Choroid plexus epithelial cell (primary cell): ENCODE measurements around the gene AGAP6.
"Not testable (repeated sequence)": the region's sequence is repeated elsewhere in the genome, so short reads cannot be mapped to it uniquely, and the experiment has no call there.

Source experiments
- DNase-seq: peaks from one replicate; pipeline ENCODE4 v3.0.0-alpha.2; 2010; ENCODE audit warnings: low read depth
- H3K4me3 ChIP-seq: 2 replicates; pipeline ENCODE4 v1.5.1; 2011; ENCODE audit warnings: low read depth, mild to moderate bottlenecking, control low read depth, low read length, moderate library complexity
- TF ChIP-seq, protein P1 (sequence below): conservative IDR thresholded peaks from 2 replicates; pipeline ENCODE4 v1.5.1; 2011; ENCODE audit warnings: low read depth, mild to moderate bottlenecking, control low read depth, inconsistent platforms, low read length, moderate library complexity

The AGAP6 gene

DNA sequence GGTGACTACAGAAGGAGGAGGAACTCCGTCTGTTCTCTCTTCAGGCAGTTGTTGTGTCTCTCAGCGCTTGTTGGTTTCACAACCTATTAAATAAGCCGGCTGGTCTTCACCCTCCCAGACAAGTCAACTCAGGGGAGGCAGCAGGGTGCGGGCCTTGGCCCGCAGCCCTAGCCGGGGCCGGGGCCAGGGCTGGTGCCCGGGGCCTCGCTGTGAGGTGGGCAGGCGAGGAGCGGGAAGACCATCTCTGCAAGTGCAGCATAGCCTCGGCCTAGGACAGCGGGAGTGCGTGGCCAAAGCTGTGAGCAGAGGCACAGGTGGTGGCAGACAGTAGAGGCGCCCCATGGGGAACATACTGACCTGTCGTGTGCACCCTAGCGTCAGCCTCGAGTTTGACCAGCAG is at the start of gene AGAP6:
Gene AGAP6 (plus strand): TSS at position 31 of the 400 bp plus-strand sequence. CDS start 310 bp downstream, at position 341.
- DNase-seq, H3K4me3 ChIP-seq: not testable (repeated sequence)

DNA sequence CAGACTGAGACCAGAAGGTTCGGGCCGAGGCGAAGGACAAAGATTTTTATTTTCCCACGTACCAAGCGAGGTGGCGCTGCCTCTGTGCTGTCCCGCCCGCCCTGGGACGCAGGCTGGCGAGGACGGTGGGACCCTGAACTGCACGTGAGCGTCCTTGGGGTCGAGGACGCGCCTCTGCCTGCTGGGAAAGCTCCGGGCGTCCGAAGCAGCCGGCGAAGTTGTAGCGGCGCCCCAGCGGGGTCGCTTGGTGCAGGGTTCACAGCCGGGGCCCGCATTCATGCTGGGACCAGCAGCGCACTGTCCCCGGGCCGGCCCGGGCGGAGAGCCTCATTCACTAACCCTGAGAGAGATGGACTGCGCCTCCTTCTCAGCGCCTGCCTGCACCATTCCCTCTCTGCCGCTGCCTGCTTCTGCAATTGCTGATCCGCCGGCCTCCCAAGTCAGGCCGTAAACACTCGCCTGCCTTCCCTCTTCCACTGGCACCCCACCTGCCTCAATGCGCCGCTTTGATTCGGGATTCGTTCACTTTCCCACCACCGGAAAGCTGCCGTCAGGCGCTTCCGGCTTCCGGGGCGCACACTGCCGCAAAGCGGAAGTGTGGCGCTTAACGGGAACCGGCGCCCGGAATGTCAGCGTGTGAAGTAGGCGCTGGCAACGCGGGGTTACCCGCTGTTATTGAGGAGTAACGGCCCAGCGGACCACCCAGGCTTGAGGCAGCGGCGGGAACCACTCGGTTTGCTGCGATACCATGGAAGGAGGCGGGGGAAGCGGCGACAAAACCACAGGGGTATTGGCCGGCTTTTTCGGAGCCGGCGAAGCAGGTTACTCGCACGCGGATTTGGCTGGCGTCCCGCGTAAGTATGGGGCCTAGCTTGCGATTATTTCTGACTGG is 46.5 kb upstream of the AGAP6 start, which contains the start of the genes PARG and TIMM23B:
Gene PARG (minus strand): TSS at position 581 of the 892 bp plus-strand sequence. CDS start 302 bp downstream, at position 279.
Gene TIMM23B (plus strand): TSS at position 607 of the 892 bp plus-strand sequence. CDS start 142 bp downstream, at position 749.
- peak; percentile 84 for DNase-seq
- H3K4me3 ChIP-seq = peak within 1 kb of the TSS; percentile 73

DNA sequence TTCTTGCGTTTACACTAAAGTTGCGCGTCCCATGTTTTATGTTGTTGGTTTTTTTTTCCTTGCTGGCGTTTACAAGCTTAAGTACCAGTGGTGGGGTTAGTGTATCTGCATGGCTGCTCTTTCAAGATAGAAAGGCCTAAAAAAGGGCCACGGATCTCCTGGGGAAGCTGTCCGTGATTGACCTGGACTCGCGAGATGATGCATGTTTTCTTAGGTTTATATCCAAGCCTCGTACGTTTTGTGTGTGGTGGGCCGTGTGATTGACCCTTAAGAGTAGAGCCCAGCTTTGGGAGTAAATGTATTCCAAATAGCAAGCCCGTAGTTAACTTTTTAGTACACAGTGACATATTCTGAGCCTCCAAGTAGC is 45.9 kb upstream of the AGAP6 start:
- peak overlapping the region; percentile 73 for H3K4me3 ChIP-seq
- DNase-seq = peak; percentile 40

DNA sequence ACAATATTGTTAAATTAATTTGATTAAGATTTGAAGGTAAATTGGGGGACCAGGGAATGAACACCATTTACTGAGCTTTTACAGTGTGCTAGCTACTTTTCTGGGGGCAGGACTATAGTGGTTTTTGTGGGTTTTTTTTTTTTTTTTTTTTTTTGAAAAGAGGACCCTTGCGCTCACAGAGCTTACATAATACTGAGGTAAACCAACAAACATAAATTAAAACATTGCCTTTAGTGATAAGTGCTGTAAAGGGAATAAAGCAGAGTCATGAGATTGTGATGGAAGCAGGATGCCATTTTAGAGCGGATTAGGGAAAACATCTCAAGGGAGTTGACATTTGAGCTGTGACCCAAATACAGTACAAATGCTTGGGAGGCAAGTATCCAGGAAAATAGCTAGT is 44.6 kb upstream of the AGAP6 start:
- not testable (repeated sequence) for H3K4me3 ChIP-seq, DNase-seq

DNA sequence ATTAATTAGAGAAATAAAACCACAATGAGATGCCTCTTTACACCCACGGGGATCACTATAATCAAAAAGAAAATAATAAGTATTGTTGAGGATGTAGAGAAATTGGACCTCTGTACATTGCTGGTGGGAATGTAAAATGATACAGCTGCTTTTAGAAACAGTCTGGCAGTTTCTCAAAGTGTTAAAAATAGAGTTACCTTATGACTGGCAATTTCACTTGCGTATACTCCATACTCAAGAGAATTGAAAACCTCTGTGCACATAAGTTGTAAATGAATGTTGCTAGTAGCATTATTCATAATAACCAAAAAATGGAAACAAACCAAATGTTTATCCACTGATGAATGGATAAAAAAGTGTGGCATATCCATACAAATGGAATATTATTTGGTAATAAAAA is 40.1 kb upstream of the AGAP6 start:
- not testable (repeated sequence) for DNase-seq, H3K4me3 ChIP-seq

DNA sequence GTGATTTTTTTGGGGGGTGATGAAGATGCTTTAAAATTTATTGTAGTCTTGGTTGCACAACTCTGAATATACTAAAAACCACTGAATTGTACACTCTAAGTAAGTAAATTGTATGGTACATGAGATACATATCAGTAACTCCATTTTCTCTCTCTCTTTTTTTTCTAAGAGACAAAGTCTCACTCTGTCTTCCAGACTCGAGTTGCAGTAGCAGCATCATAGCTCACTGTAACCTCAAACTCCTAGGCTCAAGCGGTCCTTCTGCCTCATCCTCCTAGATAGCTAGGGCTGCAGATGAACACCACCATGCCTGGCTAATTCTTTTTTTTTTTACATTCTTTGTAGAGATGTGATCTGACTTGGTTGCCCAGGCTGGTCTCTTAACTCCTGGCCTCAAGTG is 39.5 kb upstream of the AGAP6 start:
- H3K4me3 ChIP-seq, DNase-seq: not testable (repeated sequence)

DNA sequence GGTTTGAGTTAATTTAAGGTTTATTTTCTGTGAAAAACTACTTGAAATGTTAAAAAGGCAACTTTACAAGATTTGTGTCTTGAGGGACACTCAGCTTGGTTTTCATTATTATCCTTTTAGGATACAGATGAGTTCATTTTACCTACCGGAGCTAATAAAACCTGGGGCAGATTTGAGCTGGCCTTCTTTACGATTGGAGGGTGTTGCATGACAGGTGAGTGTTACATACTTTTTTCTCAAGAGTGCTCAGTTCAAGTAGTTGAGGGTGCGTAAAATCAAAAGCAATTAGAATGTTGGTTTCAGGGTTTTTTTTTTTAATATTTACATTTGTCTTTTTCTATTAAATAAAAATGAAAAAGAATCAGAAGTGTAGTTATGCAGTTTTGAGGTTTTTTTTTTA is 36.2 kb upstream of the AGAP6 start:
- not testable (repeated sequence) for DNase-seq, H3K4me3 ChIP-seq

DNA sequence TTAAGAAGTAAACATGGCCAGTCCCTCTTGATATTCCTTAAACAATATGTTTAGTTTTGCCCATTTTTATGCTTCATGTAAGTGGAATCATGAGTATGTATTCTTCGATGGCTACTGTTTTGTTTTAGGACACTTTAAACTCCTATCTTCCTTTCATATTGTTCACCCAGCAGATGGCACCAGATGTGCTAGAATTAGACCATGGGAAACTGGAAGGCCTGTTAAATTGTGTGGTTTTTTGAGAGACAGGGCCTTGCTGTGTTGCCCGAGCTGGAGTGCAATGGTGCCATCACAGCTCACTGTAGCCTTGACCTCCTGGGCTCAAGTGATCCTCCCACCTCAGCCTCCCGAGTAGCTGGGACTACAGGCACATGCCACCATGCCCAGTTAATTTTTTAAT is 35.1 kb upstream of the AGAP6 start:
- H3K4me3 ChIP-seq = not testable (repeated sequence)
- peak; percentile 64 for DNase-seq
- TF ChIP-seq, protein P1, sequence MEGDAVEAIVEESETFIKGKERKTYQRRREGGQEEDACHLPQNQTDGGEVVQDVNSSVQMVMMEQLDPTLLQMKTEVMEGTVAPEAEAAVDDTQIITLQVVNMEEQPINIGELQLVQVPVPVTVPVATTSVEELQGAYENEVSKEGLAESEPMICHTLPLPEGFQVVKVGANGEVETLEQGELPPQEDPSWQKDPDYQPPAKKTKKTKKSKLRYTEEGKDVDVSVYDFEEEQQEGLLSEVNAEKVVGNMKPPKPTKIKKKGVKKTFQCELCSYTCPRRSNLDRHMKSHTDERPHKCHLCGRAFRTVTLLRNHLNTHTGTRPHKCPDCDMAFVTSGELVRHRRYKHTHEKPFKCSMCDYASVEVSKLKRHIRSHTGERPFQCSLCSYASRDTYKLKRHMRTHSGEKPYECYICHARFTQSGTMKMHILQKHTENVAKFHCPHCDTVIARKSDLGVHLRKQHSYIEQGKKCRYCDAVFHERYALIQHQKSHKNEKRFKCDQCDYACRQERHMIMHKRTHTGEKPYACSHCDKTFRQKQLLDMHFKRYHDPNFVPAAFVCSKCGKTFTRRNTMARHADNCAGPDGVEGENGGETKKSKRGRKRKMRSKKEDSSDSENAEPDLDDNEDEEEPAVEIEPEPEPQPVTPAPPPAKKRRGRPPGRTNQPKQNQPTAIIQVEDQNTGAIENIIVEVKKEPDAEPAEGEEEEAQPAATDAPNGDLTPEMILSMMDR = peak; percentile 34

DNA sequence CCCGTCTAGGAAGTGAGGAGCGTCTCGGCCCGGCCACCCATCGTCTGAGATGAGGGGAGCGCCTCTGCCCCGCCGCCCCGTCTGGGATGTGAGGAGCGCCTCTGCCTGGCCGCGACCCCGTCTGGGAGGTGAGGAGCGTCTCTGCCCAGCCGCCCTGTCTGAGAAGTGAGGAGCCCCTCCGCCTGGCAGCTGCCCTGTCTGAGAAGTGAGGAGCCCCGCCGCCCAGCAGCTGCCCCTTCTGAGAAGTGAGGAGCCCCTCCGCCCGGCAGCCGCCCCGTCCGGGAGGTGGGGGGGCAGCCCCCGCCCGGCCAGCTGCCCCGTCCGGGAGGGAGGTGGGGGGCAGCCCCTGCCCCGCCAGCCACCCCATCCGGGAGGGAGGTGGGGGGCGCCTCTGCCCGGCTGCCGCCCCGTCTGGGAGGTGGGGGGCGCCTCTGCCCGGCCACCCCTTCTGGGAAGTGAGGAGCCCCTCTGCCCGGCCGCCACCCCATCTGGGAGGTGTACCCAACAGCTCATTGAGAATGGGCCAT is 17.8 kb upstream of the AGAP6 start:
- not testable (repeated sequence) for DNase-seq, H3K4me3 ChIP-seq

DNA sequence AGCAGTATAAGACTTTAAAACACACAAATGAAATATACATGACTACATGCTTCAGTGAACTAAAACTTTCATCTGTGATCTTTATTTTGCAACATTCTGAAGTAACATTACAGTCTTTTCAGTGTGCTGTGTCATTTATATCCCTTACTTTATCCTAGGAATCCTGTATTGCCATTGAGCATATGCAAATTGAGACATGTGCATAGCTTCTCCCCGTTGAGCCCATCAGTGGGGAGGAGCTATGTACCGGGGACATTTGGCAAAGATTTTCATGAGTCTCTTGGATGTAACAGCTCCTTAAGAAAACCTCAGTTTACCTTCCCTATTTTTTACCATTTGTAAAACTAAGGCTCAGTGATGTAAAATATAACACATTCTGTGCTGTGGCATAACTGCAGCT is 16.7 kb upstream of the AGAP6 start:
- H3K4me3 ChIP-seq = not testable (repeated sequence)

DNA sequence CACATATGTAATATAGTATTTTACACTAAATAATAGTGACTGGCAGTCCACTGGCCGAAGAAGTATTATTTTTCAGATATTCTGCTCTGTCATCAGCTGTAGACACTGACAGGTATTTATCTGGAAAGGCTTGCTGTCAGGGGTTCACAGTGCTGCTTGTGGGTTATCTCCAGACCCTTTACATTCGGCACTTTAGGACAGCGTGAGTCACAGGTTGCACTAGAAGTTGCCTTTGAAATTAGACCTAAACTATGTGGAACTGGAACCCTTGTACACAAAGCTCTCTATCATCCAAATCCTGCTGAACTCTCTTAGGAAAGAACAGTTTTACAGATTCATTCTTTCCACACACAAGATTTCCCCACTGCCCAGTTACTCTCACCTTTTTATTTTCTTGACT is 16.1 kb upstream of the AGAP6 start:
- H3K4me3 ChIP-seq = not testable (repeated sequence)
- peak; percentile 11 for DNase-seq

More for the DNA sequence above, 16.7 kb upstream of the AGAP6 start:
- not testable (repeated sequence) for DNase-seq

DNA sequence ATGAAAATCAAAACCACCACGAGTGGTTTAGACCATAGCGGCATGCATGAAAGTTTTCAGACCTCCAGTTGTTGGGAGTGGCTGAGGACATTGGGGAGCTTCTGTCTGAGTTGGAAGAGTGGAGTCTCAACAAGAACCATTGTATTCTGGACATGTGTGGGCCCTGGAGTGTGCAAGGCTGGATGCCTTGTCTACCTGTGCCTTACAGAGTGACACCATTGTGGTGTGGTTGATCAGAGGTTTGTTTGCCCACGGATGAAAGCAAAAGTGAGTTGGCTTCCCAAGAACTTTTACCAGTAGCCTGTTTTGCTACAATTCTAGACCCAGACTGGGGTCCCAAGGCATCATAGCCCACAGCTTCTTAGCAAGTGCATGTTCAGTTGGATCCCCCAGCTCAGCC is 10.4 kb upstream of the AGAP6 start:
- DNase-seq, H3K4me3 ChIP-seq: not testable (repeated sequence)

DNA sequence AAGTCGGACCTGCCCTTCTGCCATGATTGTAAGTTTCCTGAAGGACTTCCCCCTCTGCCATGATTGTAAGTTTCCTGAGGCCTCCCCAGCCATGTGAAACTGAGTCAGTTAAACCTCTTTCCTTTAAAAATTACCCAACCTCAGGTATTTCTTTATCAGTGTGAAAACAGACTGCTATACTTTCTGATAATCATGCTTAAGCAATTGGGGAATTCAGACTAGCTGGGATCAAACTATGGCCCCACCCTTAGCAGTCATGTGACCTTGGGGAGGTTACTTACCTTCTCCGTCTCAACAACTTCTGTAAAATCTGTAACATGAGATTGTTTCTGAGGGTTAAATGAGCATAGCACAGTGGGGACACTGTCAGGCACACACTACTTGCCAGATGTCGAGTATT is 999 bp upstream of the AGAP6 start:
- DNase-seq, H3K4me3 ChIP-seq: not testable (repeated sequence)

DNA sequence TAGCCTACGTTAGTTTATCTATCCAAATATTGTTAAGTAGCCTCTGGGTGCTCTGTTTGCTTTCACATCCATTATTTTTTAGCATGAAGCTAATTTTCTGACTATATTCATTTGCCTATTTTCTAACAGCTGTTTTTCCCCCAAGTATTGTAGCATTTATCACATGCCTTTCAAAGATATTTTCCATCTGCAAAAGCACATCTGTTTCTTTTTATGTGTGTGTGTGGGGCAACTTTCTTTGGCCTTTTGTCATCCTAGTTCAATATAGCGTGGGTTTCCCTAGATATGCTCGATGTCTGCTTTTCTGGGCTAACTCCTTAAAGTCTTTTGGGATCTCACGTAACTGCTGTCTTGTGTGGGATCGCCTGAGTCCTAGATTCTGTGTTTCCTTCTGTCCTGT is 7.1 kb downstream of the AGAP6 start:
- not testable (repeated sequence) for DNase-seq

DNA sequence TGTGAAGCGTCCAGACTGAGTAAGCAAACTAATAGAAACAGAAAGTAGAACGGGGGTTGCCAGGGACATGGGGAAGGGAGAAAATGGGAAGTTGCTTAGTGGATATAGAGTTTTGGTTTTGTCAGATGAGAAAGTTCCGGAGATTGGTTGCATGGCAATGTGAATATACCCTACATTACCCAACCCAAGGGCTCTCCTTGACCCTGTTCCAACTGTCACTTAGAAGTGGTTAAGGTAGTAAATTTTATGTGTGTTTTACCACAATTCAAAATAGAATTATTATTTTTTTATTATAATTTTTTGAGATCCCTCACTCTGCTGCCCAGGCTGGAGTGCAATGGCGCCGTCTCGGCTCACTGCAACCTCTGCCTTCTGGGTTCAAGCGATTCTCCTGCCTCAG is 25.8 kb downstream of the AGAP6 start:
- not testable (repeated sequence) for DNase-seq, H3K4me3 ChIP-seq

More for the DNA sequence above, 7.1 kb downstream of the AGAP6 start:
- H3K4me3 ChIP-seq = not testable (repeated sequence)

DNA sequence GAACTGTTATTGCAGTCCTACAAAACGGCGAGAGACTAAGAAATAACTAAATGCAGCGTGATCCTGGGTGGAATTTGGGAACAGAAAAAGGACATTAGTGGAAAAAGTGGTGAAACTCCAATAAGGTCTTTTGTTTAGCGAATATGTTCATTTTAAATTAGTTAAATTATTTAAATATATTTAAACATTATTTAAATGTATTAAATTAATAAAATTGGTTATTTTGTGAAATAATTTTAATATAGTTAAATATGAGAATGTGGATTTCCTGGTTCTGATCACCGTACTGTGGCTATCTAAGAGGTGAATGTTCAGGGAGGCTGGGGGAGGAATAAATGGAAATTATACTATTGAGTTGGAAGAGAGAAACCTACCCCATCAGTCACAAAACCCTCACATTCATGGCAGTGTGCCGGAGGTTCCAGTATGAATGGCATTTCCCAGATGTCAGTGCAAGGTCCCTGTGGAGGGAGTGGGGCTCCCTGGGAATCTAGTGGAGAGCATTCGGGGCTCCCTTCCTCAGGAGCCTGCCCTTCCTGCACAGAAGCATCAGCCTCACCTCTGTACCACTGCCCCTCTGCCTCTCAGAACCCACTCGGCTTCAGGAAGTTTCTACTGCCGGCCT is 27.5 kb downstream of the AGAP6 start:
- H3K4me3 ChIP-seq = not testable (repeated sequence)
- DNase-seq = peak; percentile 20

DNA sequence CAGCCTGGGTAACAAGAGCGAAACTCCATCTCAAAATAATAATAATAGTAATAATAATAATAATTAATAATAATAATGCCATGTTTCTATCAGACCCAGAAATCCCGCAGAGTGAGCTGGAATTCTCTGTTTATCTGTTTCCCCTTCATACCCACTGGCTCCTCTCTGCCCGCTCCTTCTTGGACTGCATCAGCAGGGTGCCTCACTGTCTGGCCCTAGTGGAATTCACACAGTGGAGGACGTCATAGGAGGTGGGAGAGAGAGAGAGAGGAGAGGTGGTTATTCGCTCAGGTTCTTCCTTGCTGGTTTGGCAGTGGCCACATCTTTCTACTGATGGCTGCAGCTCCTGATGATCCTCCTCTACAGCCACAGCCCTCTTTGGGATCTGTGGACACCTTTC is 28.7 kb downstream of the AGAP6 start:
- DNase-seq = peak; percentile 48
- H3K4me3 ChIP-seq = not testable (repeated sequence)

DNA sequence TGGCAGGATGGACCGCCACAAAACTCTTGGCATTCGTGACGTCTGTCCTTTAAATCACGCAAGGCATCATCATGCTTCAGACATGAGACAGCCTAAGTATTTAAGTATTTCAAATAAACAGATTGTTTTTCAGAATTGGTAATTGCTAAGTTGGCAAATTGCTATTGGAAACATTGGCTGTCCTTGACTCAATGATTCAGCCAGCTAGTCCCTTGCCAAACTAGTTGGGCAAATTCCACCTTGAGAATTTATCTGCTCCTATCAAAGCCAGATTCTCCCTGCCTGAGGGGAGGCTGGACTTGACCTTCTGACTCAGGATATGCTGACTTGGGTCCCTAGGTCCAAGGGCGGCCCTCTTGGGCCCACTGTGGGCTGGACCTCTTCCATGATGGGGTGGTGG is 29.4 kb downstream of the AGAP6 start:
- DNase-seq, H3K4me3 ChIP-seq: not testable (repeated sequence)
